ENCODE measurements around the gene WDR88. TPM values are rescaled to one million over a fixed set of nuclear protein-coding genes. Genes with fewer than 3 reads are reported as not detected.

The WDR88 gene
- total RNA-seq, 3 donors from 2014 or later, result not detected

DNA sequence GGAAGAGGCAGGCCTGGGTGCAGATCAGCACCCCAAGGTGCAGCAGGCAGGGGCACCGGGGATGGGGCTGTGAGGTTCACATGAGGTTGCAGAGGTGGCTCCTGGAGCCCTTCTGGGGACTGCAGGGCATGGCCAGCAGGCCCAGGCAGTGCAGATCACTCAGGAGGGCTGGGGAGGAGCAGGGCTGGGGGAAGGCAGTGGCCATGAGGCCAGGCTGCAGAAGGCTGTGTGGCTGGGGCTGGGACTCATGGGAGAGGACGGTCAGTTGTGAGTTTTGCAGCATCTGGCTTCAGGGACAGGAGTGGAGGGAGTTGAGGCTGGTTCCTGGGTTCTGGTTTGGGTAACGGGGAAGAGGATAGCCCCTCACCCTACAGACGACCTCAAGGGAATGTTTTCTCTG lies 7.3 kb downstream of the WDR88 start:
- no peak for DNase-seq (ENCODE audit: low spot score in 2 of 2)
- H3K27me3 ChIP-seq, result peaks cover 0 to 8% of the 10 kb centered on the region in 2 donors
- intact Hi-C loops (cut with DNase I; ENCODE audit: low total_unique reads), result no loop called here
- H3K36me3 ChIP-seq, result no peaks in the 10 kb centered on the region
- H3K9me3 ChIP-seq, result no peaks in the 10 kb centered on the region
- H3K4me1 ChIP-seq, result no peaks in the 10 kb centered on the region
- no peak overlapping the region for H3K4me3 ChIP-seq
- no peak overlapping the region for H3K27ac ChIP-seq
- TF ChIP-seq, protein P1, sequence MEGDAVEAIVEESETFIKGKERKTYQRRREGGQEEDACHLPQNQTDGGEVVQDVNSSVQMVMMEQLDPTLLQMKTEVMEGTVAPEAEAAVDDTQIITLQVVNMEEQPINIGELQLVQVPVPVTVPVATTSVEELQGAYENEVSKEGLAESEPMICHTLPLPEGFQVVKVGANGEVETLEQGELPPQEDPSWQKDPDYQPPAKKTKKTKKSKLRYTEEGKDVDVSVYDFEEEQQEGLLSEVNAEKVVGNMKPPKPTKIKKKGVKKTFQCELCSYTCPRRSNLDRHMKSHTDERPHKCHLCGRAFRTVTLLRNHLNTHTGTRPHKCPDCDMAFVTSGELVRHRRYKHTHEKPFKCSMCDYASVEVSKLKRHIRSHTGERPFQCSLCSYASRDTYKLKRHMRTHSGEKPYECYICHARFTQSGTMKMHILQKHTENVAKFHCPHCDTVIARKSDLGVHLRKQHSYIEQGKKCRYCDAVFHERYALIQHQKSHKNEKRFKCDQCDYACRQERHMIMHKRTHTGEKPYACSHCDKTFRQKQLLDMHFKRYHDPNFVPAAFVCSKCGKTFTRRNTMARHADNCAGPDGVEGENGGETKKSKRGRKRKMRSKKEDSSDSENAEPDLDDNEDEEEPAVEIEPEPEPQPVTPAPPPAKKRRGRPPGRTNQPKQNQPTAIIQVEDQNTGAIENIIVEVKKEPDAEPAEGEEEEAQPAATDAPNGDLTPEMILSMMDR (IDR thresholded peaks at IDR 0.05), result no peak
- no peak for TF ChIP-seq POLR2A (IDR thresholded peaks at IDR 0.05)
- no peak for TF ChIP-seq POLR2AphosphoS5 (IDR thresholded peaks at IDR 0.05)

DNA sequence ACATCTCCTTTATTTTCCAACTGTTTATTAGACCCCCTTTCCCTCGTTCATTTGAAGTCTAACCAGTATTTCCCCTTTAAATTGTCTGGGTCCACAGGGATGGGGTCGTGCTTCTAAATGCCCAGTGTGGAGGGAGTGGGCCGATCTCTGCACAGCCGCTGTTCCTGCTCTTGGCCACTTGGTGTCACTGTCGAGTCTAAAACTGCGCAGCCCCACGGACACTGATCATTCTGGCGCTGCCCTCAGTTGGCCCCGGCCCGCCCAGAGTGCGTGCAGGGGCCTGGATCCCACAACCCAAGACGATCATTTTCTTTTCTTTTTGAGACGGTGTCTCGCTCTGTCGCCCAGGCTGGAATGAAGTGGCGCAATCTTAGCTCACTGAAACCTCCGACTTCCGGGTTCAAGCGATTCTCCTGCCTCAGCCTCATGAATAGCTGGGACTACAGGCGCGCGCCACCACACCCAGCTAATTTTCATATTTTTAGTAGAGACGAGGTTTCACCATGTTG lies 12.0 kb downstream of the WDR88 start:
- peak overlapping the region in 1 of 3 donors; percentile 20 for H3K4me3 ChIP-seq
- no peaks in the 10 kb centered on the region for H3K36me3 ChIP-seq
- intact Hi-C loops (cut with DNase I; ENCODE audit: low total_unique reads), result no loop called here
- DNase-seq (ENCODE audit: low spot score in 2 of 2), result peak; percentile 24 to 63
- no peak overlapping the region for H3K27ac ChIP-seq
- no peaks in the 10 kb centered on the region for H3K4me1 ChIP-seq
- H3K9me3 ChIP-seq, result no peaks in the 10 kb centered on the region
- H3K27me3 ChIP-seq, result no peaks in the 10 kb centered on the region
- TF ChIP-seq POLR2AphosphoS5 (IDR thresholded peaks at IDR 0.05) (no peak), POLR2A (IDR thresholded peaks at IDR 0.05) (no peak)
- TF ChIP-seq, protein P1 (IDR thresholded peaks at IDR 0.05), result peak; percentile 67 to 92 (median 84)

DNA sequence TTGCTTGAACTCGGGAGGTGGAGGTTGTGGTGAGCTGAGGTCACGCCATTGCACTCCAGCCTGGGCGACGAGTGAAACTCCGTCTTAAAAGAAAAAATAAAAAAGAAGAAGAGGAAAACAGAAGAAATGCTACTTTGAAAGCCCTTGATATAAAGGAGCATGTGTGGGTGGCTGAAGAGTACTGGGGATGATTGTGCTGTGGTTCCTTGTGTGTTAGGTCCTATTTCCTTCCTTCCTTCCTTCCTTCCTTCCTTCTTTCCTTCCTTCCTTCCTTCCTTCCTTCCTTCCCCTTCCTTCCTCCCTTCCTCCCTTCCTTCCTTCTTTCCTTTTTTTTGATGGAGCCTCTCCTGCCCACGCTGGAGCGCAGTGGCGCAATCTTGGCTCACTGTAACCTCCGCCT lies 14.3 kb downstream of the WDR88 start:
- intact Hi-C loops (cut with DNase I; ENCODE audit: low total_unique reads), result no loop called here
- no peak for TF ChIP-seq POLR2A (IDR thresholded peaks at IDR 0.05)
- no peak for TF ChIP-seq POLR2AphosphoS5 (IDR thresholded peaks at IDR 0.05)
- TF ChIP-seq, protein P1 (IDR thresholded peaks at IDR 0.05), result no peak
- H3K9me3 ChIP-seq, result no peaks in the 10 kb centered on the region

GRCh38 chr19:33147538-33147937 lies 15.6 kb downstream of the WDR88 start:
- TF ChIP-seq, protein P1 (IDR thresholded peaks at IDR 0.05), result no peak
- TF ChIP-seq POLR2A (IDR thresholded peaks at IDR 0.05) (no peak), POLR2AphosphoS5 (IDR thresholded peaks at IDR 0.05) (no peak)
- no peaks in the 10 kb centered on the region for H3K27me3 ChIP-seq
- H3K9me3 ChIP-seq, result no peaks in the 10 kb centered on the region
- H3K4me3 ChIP-seq, result no peak overlapping the region
- no peaks in the 10 kb centered on the region for H3K36me3 ChIP-seq
- intact Hi-C loops (cut with DNase I; ENCODE audit: low total_unique reads), result no loop called here
- DNase-seq (ENCODE audit: low spot score in 2 of 2), result no peak
- no peak overlapping the region for H3K27ac ChIP-seq
- no peaks in the 10 kb centered on the region for H3K4me1 ChIP-seq

More for the DNA sequence above, 14.3 kb downstream of the WDR88 start:
- Histone ChIP-seq H3K4me3 (no peak overlapping the region), H3K4me1 (no peaks in the 10 kb centered on the region), H3K27ac (no peak overlapping the region), H3K27me3 (no peaks in the 10 kb centered on the region), H3K36me3 (no peaks in the 10 kb centered on the region)
- DNase-seq (ENCODE audit: low spot score in 2 of 2), result no peak

DNA sequence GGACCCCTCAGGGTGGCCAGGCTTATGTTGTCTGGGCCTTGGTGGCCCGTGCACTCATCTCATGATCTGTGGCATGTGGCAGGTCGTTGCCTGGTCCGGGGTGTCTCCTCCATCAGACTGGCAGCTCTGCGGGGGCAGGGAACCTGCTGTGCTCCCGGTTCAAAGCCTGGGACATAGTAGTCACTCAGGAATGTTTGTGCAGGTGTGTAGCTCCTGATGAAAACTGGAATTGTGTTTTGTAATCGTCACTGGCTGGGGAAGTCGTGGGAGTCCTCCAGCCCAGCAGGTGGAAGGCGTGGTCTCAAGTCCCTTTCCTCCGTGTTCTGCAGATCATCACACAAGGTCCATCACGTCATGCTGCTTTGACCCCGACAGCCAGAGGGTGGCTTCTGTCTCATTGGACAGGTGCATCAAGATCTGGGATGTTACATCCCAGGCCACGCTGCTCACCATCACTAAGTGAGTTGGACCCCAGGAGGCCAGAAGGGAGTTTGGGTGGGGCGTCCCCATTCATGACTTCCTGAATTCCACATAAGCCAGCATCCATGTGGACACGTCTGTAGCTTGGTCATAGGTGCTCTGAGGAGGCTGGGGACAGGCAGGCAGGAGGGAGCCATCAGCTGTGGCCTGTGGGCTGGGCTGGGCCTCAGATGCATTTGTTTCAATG lies 19.1 kb downstream of the WDR88 start:
- no peaks in the 10 kb centered on the region for H3K4me1 ChIP-seq
- no peak overlapping the region for H3K4me3 ChIP-seq
- H3K9me3 ChIP-seq, result no peaks in the 10 kb centered on the region
- intact Hi-C loops (cut with DNase I; ENCODE audit: low total_unique reads), result no loop called here
- no peak overlapping the region for H3K27ac ChIP-seq
- TF ChIP-seq POLR2AphosphoS5 (IDR thresholded peaks at IDR 0.05), result no peak
- TF ChIP-seq POLR2A (IDR thresholded peaks at IDR 0.05), result no peak
- TF ChIP-seq, protein P1 (IDR thresholded peaks at IDR 0.05), result no peak
- H3K27me3 ChIP-seq, result no peaks in the 10 kb centered on the region
- H3K36me3 ChIP-seq, result no peaks in the 10 kb centered on the region
- DNase-seq (ENCODE audit: low spot score in 2 of 2), result no peak
